Measurements from ENCODE around the gene GTF2B. TPM values are rescaled to one million over a fixed set of nuclear protein-coding genes. Genes with fewer than 3 reads are reported as not detected.

The GTF2B gene
- total RNA-seq, 1 donor from 2014 or later = 27.1 TPM

DNA sequence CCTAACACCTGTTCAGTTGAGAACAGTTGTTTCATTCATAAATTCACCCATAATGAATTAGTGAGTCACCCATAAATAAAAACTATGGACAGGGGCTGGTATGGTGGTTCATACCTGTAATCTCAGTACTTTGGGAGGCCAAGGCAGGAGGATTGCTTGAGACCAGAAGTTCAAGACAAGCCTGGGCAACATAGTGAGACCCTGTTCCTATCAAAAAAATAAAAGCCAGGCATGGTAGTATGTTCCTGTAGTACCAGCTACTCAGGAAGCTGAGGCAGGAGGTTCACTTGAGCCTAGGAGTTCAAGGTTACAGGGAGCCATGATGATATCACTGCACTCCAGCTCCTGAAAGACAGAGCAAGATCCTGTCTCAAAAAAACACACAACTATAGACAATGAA is 79.0 kb downstream of the GTF2B start:
- H3K36me3 Mint-ChIP-seq (ENCODE audit: unreplicated experiment) = no peaks in the 10 kb centered on the region
- H3K27ac Mint-ChIP-seq (ENCODE audit: unreplicated experiment) = no peak overlapping the region
- TF ChIP-seq, protein P1, sequence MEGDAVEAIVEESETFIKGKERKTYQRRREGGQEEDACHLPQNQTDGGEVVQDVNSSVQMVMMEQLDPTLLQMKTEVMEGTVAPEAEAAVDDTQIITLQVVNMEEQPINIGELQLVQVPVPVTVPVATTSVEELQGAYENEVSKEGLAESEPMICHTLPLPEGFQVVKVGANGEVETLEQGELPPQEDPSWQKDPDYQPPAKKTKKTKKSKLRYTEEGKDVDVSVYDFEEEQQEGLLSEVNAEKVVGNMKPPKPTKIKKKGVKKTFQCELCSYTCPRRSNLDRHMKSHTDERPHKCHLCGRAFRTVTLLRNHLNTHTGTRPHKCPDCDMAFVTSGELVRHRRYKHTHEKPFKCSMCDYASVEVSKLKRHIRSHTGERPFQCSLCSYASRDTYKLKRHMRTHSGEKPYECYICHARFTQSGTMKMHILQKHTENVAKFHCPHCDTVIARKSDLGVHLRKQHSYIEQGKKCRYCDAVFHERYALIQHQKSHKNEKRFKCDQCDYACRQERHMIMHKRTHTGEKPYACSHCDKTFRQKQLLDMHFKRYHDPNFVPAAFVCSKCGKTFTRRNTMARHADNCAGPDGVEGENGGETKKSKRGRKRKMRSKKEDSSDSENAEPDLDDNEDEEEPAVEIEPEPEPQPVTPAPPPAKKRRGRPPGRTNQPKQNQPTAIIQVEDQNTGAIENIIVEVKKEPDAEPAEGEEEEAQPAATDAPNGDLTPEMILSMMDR (IDR thresholded peaks at IDR 0.05; ENCODE audit: partially characterized antibody, unreplicated experiment) = no peak
- no peak overlapping the region for H3K4me3 Mint-ChIP-seq (ENCODE audit: unreplicated experiment)
- DNase-seq = no peak
- H3K4me1 Mint-ChIP-seq (ENCODE audit: low read depth, unreplicated experiment) = no peaks in the 10 kb centered on the region
- H3K9me3 Mint-ChIP-seq (ENCODE audit: unreplicated experiment) = no peaks in the 10 kb centered on the region
- H3K27me3 Mint-ChIP-seq (ENCODE audit: unreplicated experiment) = no peaks in the 10 kb centered on the region

DNA sequence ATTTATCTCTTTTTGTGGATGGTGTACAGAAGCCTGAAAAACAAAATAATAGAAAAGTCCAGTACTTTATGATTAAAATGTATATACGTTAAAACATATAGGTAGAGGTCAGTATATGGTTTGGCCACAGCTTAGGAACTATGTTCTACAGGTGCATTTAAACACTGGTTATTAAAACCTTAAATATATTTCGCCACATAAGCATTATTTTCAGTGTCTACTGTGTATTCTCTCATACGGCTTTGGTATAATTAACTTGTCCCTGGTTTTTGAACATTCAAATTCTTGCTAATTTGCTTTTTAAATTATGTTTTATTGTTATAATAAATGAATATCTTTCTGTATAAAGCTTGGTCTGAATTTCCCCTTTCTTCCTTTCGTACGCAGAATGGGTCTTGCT is 87.9 kb downstream of the GTF2B start:
- peaks cover 11% of the 10 kb centered on the region for H3K36me3 Mint-ChIP-seq (ENCODE audit: unreplicated experiment)
- H3K9me3 Mint-ChIP-seq (ENCODE audit: unreplicated experiment) = peaks cover 2% of the 10 kb centered on the region
- no peaks in the 10 kb centered on the region for H3K4me1 Mint-ChIP-seq (ENCODE audit: low read depth, unreplicated experiment)
- H3K27ac Mint-ChIP-seq (ENCODE audit: unreplicated experiment) = no peak overlapping the region
- TF ChIP-seq, protein P1 (IDR thresholded peaks at IDR 0.05; ENCODE audit: partially characterized antibody, unreplicated experiment) = no peak
- DNase-seq = no peak
- H3K4me3 Mint-ChIP-seq (ENCODE audit: unreplicated experiment) = no peak overlapping the region
- no peaks in the 10 kb centered on the region for H3K27me3 Mint-ChIP-seq (ENCODE audit: unreplicated experiment)

DNA sequence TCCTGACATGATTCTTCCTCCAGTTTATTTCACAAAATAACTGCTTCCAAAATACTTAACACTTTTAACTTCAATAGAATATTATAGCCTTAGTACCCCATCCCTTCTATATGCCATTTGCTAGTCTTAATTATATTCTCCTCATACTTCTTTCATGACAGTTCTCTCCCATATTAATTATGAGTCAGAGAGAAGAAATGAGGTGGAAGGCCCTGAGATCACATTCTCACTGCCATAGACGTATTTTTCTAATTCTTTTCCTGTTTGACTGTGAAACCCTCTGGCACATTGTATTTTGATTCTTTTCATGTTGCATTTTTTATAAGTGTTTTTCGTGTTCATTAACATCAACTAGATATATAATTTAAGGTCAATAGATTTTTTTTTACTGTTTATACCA is 88.4 kb downstream of the GTF2B start:
- TF ChIP-seq, protein P1 (IDR thresholded peaks at IDR 0.05; ENCODE audit: partially characterized antibody, unreplicated experiment) = no peak
- H3K9me3 Mint-ChIP-seq (ENCODE audit: unreplicated experiment) = peaks cover 2% of the 10 kb centered on the region
- no peak overlapping the region for H3K4me3 Mint-ChIP-seq (ENCODE audit: unreplicated experiment)
- H3K27me3 Mint-ChIP-seq (ENCODE audit: unreplicated experiment) = no peaks in the 10 kb centered on the region
- H3K36me3 Mint-ChIP-seq (ENCODE audit: unreplicated experiment) = peaks cover 11% of the 10 kb centered on the region
- DNase-seq = no peak
- H3K27ac Mint-ChIP-seq (ENCODE audit: unreplicated experiment) = no peak overlapping the region
- no peaks in the 10 kb centered on the region for H3K4me1 Mint-ChIP-seq (ENCODE audit: low read depth, unreplicated experiment)

Other genes starting within 250 kb of the GTF2B start
- 39.1 TPM for gene PKN2, start 207.3 kb downstream of the GTF2B start, total RNA-seq (ENCODE audit: unreplicated experiment)
- gene KYAT3, start 101.1 kb upstream of the GTF2B start, total RNA-seq (ENCODE audit: unreplicated experiment) = 25.0 TPM
- 12.7 TPM for gene RBMXL1, start 101.1 kb upstream of the GTF2B start, total RNA-seq (ENCODE audit: unreplicated experiment)
- not detected for gene GBP3, start 131.3 kb upstream of the GTF2B start, total RNA-seq (ENCODE audit: unreplicated experiment)
- not detected for gene GBP1, start 173.6 kb upstream of the GTF2B start, total RNA-seq (ENCODE audit: unreplicated experiment)
- not detected for gene GBP2, start 234.5 kb upstream of the GTF2B start, total RNA-seq (ENCODE audit: unreplicated experiment)